Smooth muscle cell (in vitro differentiated cells): ENCODE measurements around the gene IMMP2L. TPM values are rescaled to one million over a fixed set of nuclear protein-coding genes. Genes with fewer than 3 reads are reported as not detected.

Experiments
- DNase-seq: peaks from one replicate; lab custom pipeline; 2025; ENCODE audit not compliant: unreplicated experiment; lab: John Stamatoyannopoulos, UW
- H2AFZ ChIP-seq: fragments of 200-600 bp; sonication (generic); 2 replicates; pipeline ENCODE4 v1.6.0; 2016; ENCODE audit warnings: antibody characterized with exemption, low read depth, mild to moderate bottlenecking
- H3F3A ChIP-seq: fragments of 200-600 bp; sonication (generic); 2 replicates; pipeline ENCODE4 v1.6.0; 2017; ENCODE audit warnings: antibody characterized with exemption, low read depth
- H3K27ac ChIP-seq: fragments of 200-600 bp; sonication (generic); 2 replicates; pipeline ENCODE4 v1.5.1; 2016; ENCODE audit warnings: low read depth, mild to moderate bottlenecking
- H3K27me3 ChIP-seq: fragments of 200-600 bp; sonication (generic); 2 replicates; pipeline ENCODE4 v1.6.1; 2016; ENCODE audit warnings: low read depth, mild to moderate bottlenecking
- H3K36me3 ChIP-seq: fragments of 200-600 bp; sonication (generic); 2 replicates; pipeline ENCODE4 v1.5.1; 2016; ENCODE audit warnings: low read depth
- H3K4me1 ChIP-seq: fragments of 200-600 bp; sonication (generic); 2 replicates; pipeline ENCODE4 v1.5.1; 2016; ENCODE audit warnings: low read depth
- H3K4me2 ChIP-seq: fragments of 200-600 bp; sonication (generic); 2 replicates; pipeline ENCODE4 v1.6.0; 2016; ENCODE audit warnings: mild to moderate bottlenecking
- H3K4me3 ChIP-seq: fragments of 200-600 bp; sonication (generic); 2 replicates; pipeline ENCODE4 v1.5.1; 2016; ENCODE audit warnings: mild to moderate bottlenecking
- H3K79me2 ChIP-seq: fragments of 200-600 bp; sonication (generic); 2 replicates; pipeline ENCODE4 v1.6.0; 2016; ENCODE audit warnings: low read depth, mild to moderate bottlenecking
- H3K9ac ChIP-seq: fragments of 200-600 bp; sonication (generic); 2 replicates; pipeline ENCODE4 v1.6.0; 2016; ENCODE audit warnings: low read depth
- H3K9me3 ChIP-seq: fragments of 200-600 bp; sonication (generic); replicated peaks from 2 replicates; pipeline ENCODE4 v1.5.1; 2016; ENCODE audit warnings: low read depth
- H4K20me1 ChIP-seq: fragments of 200-600 bp; sonication (generic); 2 replicates; pipeline ENCODE4 v1.6.0; 2016; ENCODE audit warnings: low read depth
- CTCF ChIP-seq: fragments of 200-600 bp; sonication (generic); IDR thresholded peaks from 2 replicates; pipeline ENCODE4 v1.5.1; 2017; ENCODE audit warnings: borderline replicate concordance, mild to moderate bottlenecking, antibody characterized with exemption; ENCODE audit not compliant: insufficient read depth, poor library complexity, severe bottlenecking
- WGBS: methylation state at CpG from one replicate; pipeline ENCODE4 v1.1.7; 2016; ENCODE audit warnings: low lambda C conversion rate; 5-methylcytosine and 5-hydroxymethylcytosine counted together
- polyA plus RNA-seq: library from polyadenylated mRNA; unstranded; fragments of >200 nt; fragmentation: Nextera tagmentation; extraction: Ambion mirVana; gene quantifications from 2 replicates; pipeline ENCODE4 v1.2.1, GENCODE V29; 2016
- total RNA-seq: library from RNA; depleted of rRNA; stranded (reverse); fragments of >200 nt; gene quantifications from 2 replicates; pipeline ENCODE4 v1.2.3, GENCODE V29; 2014

IMMP2L gene
- total and polyA plus RNA-seq, 2 experiments from 2014 or later, result 10.9 to 11.1 TPM

GRCh38 chr7:111578754-111579153, 16.5 kb upstream of the IMMP2L start:
- no peak overlapping the region for H3K9ac ChIP-seq
- no peak for TF ChIP-seq CTCF
- H3K4me3 ChIP-seq, result no peak overlapping the region
- H2AFZ ChIP-seq, result no peak overlapping the region
- no peak overlapping the region for H3K4me2 ChIP-seq
- no peaks in the 10 kb centered on the region for H3K4me1 ChIP-seq
- no peak overlapping the region for H3K27ac ChIP-seq
- H3K27me3 ChIP-seq, result no peaks in the 10 kb centered on the region
- H3F3A ChIP-seq, result no peaks in the 10 kb centered on the region
- no peaks in the 10 kb centered on the region for H3K79me2 ChIP-seq
- H4K20me1 ChIP-seq, result no peaks in the 10 kb centered on the region
- H3K36me3 ChIP-seq, result no peaks in the 10 kb centered on the region
- DNase-seq, result no peak
- H3K9me3 ChIP-seq, result no peaks in the 10 kb centered on the region

GRCh38 chr7:111571720-111572119, 9.4 kb upstream of the IMMP2L start:
- no peaks in the 10 kb centered on the region for H3K79me2 ChIP-seq
- no peaks in the 10 kb centered on the region for H3K27me3 ChIP-seq
- TF ChIP-seq CTCF, result no peak
- no peak overlapping the region for H3K4me3 ChIP-seq
- WGBS, result 82% methylated on average over 5 of the region's 5 CpGs
- H3K9ac ChIP-seq, result no peak overlapping the region
- no peak overlapping the region for H2AFZ ChIP-seq
- DNase-seq, result no peak
- H3F3A ChIP-seq, result no peaks in the 10 kb centered on the region
- no peaks in the 10 kb centered on the region for H3K4me1 ChIP-seq
- no peak overlapping the region for H3K27ac ChIP-seq
- no peaks in the 10 kb centered on the region for H3K9me3 ChIP-seq
- H3K4me2 ChIP-seq, result no peak overlapping the region
- no peaks in the 10 kb centered on the region for H4K20me1 ChIP-seq
- H3K36me3 ChIP-seq, result no peaks in the 10 kb centered on the region

- no peaks in the 10 kb centered on the region for H3K36me3 ChIP-seq
- H3K4me2 ChIP-seq, result no peak overlapping the region
- no peak overlapping the region for H3K27ac ChIP-seq
- no peaks in the 10 kb centered on the region for H3F3A ChIP-seq
- no peak overlapping the region for H2AFZ ChIP-seq
- no peaks in the 10 kb centered on the region for H3K79me2 ChIP-seq
- H3K27me3 ChIP-seq, result peaks cover 6% of the 10 kb centered on the region
- H3K4me1 ChIP-seq, result no peaks in the 10 kb centered on the region
- WGBS, result 96% methylated on average over 1 of the region's 1 CpG
- no peak overlapping the region for H3K4me3 ChIP-seq
- TF ChIP-seq CTCF, result no peak
- no peak overlapping the region for H3K9ac ChIP-seq
- DNase-seq, result no peak
- no peaks in the 10 kb centered on the region for H4K20me1 ChIP-seq
- no peaks in the 10 kb centered on the region for H3K9me3 ChIP-seq
Observed at GRCh38 chr7:111568870-111569462, 6.7 kb upstream of the IMMP2L start.

GRCh38 chr7:111568419-111568818, 6.1 kb upstream of the IMMP2L start:
- TF ChIP-seq CTCF, result no peak
- Histone ChIP-seq H3K4me1 (no peaks in the 10 kb centered on the region), H3K36me3 (no peaks in the 10 kb centered on the region), H4K20me1 (no peaks in the 10 kb centered on the region), H3K9me3 (no peaks in the 10 kb centered on the region), H3K4me2 (no peak overlapping the region), H3K27ac (no peak overlapping the region), H3K27me3 (peaks cover 6% of the 10 kb centered on the region), H3K9ac (no peak overlapping the region), H2AFZ (no peak overlapping the region), H3K4me3 (no peak overlapping the region), H3F3A (no peaks in the 10 kb centered on the region), H3K79me2 (no peaks in the 10 kb centered on the region)
- no peak for DNase-seq
